Keratinocyte (primary cell): ENCODE measurements around the gene MICALL2. TPM values are rescaled to one million over a fixed set of nuclear protein-coding genes. Genes with fewer than 3 reads are reported as not detected.

ENCODE experiments used
- DNase-seq: peaks from one replicate; pipeline ENCODE4 v3.0.0-alpha.2; 2011; ENCODE audit warnings: low read depth, missing footprints, low spot score
- FAIRE-seq: peaks from 2 replicates; lab custom pipeline; 2011; peaks lifted over from hg19 to GRCh38; lab: Jason Lieb, UNC
- H2AFZ ChIP-seq: 2 replicates; pipeline ENCODE4 v1.6.0; 2012; ENCODE audit warnings: low read length, control low read depth, inconsistent platforms; ENCODE audit not compliant: control insufficient read depth
- H3K27ac ChIP-seq: 2 replicates; pipeline ENCODE4 v1.5.1; 2011; ENCODE audit warnings: low read length; ENCODE audit not compliant: control insufficient read depth, insufficient read depth
- H3K27me3 ChIP-seq: 3 replicates; pipeline ENCODE4 v1.6.0; 2011; ENCODE audit warnings: low read length; ENCODE audit not compliant: control insufficient read depth, insufficient read depth; ENCODE audit errors: extremely low read depth
- H3K36me3 ChIP-seq, 2 experiments: 2 replicates in 1 of 2; 3 replicates in 1 of 2; pipeline ENCODE4 v1.5.1; 2011; ENCODE audit warnings: low read length in 2 of 2, mild to moderate bottlenecking in 1 of 2; ENCODE audit not compliant: control insufficient read depth in 2 of 2, insufficient read depth in 2 of 2; ENCODE audit errors: extremely low read depth in 1 of 2
- H3K4me1 ChIP-seq: 3 replicates; pipeline ENCODE4 v1.5.1; 2011; ENCODE audit warnings: low read length; ENCODE audit not compliant: control insufficient read depth, insufficient read depth; ENCODE audit errors: extremely low read depth
- H3K4me2 ChIP-seq: 3 replicates; pipeline ENCODE4 v1.6.0; 2011; ENCODE audit warnings: low read depth, low read length; ENCODE audit not compliant: control insufficient read depth, insufficient read depth; ENCODE audit errors: extremely low read depth
- H3K4me3 ChIP-seq, 3 experiments: fragments of 200-600 bp in 1 of 3; sonication (generic) in 1 of 3; 2 replicates in 2 of 3; 3 replicates in 1 of 3; pipeline ENCODE4 v1.5.1; 2011 to 2016; ENCODE audit warnings: low read length in 3 of 3, mild to moderate bottlenecking in 3 of 3, control low read depth in 2 of 3, inconsistent platforms in 1 of 3, low read depth in 1 of 3, mixed read lengths in 1 of 3, mixed run types in 1 of 3, moderate library complexity in 1 of 3; ENCODE audit not compliant: control insufficient read depth in 2 of 3, insufficient read depth in 2 of 3; ENCODE audit errors: extremely low read depth in 1 of 3
- H3K79me2 ChIP-seq: 2 replicates; pipeline ENCODE4 v1.6.0; 2012; ENCODE audit warnings: low read length; ENCODE audit not compliant: control insufficient read depth, insufficient read depth
- H3K9ac ChIP-seq: 3 replicates; pipeline ENCODE4 v1.6.0; 2011; ENCODE audit warnings: low read length; ENCODE audit not compliant: control insufficient read depth, insufficient read depth; ENCODE audit errors: extremely low read depth
- H3K9me1 ChIP-seq: 3 replicates; pipeline ENCODE4 v1.6.0; 2011; ENCODE audit warnings: low read length; ENCODE audit not compliant: control insufficient read depth, insufficient read depth; ENCODE audit errors: extremely low read depth
- H3K9me3 ChIP-seq: 2 replicates; pipeline ENCODE4 v1.5.1; 2012; ENCODE audit warnings: low read depth, low read length; ENCODE audit not compliant: control insufficient read depth
- H4K20me1 ChIP-seq: 3 replicates; pipeline ENCODE4 v1.6.0; 2011; ENCODE audit warnings: low read length; ENCODE audit not compliant: control insufficient read depth, insufficient read depth; ENCODE audit errors: extremely low read depth
- EZH2 ChIP-seq: IDR thresholded peaks from one replicate; pipeline ENCODE4 v1.6.1; 2012; ENCODE audit warnings: inconsistent platforms, mild to moderate bottlenecking, low read length, moderate library complexity
- dilution Hi-C: fragments of 300-500 bp; cut with MboI; formaldehyde crosslinking; loops from one replicate; pipeline ENCODE4 v1.7.0; 2020; ENCODE audit warnings: low sequenced_read_pairs; ENCODE audit not compliant: extremely low pct_ligation_motif_present
- polyA plus RNA-seq, 5 experiments: library from polyadenylated mRNA; depleted of rRNA in 3 of 5; stranded (reverse) in 3 of 5; stranded (forward) in 1 of 5; unstranded in 1 of 5; fragments of >200 nt; gene quantifications; 1 replicate in 1 of 5; 2 replicates in 3 of 5; 3 replicates in 1 of 5; pipeline versions ENCODE4 v1.2.1 to v1.2.3, GENCODE V29; 2011 to 2012; ENCODE audit warnings: missing spikeins in 2 of 5, low read depth in 1 of 5, low replicate concordance in 1 of 5
- TF ChIP-seq, protein P1 (sequence below), 3 experiments: IDR thresholded peaks in 1 of 3; conservative IDR thresholded peaks in 1 of 3; optimal IDR thresholded peaks in 1 of 3; 2 replicates in 2 of 3; 3 replicates in 1 of 3; pipeline versions ENCODE3 to v1.5.1; 2011; ENCODE audit warnings: low read length in 3 of 3, mild to moderate bottlenecking in 3 of 3, moderate library complexity in 2 of 3, control low read depth in 1 of 3, inconsistent platforms in 1 of 3; ENCODE audit not compliant: insufficient read depth in 2 of 3; ENCODE audit errors: extremely low read depth in 1 of 3

MICALL2 gene
- polyA plus RNA-seq, 1 donor (not counting 4 experiments of a cell fraction or from before 2014, with no cell fraction given) = 10.4 TPM

DNA sequence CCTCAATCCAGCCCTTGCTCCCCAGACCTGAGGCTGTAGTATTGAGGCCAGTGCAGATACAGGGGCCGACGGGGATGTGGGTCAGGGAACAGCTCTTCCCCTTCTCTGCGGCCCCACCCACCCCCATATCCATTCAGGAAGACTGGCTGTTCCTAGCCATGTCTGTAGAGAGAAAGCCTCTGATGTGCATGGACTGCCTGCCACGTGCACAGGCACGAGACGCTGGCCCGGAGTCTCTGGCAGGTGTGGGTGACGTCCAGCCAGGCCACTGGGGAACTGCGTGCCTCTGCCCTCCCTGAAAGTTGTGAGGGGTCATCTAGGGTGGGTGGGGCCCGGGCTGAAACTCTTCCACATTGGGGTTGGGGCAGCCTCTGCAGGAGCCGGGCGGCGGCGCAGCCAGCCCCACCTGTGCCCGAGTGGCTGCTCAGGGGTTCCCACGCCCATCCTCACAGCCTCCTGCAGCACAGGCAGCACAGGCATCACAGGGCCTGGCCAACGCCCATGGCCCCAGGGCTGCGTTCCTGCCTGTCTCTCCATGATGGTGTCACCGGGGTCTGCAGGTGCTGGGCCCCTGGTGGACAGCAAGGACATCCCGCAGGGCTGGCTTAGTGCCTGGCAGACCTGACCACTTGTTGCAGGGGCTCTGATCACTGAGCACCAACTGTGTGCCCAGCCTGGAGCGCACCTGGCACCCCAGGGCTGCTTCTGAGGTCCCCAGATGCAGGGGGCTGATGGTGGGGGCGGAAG is 27.5 kb downstream of the MICALL2 start:
- Histone ChIP-seq H3K9ac (no peak overlapping the region), H3K9me1 (no peaks in the 10 kb centered on the region), H3K27ac (no peak overlapping the region), H2AFZ (no peak overlapping the region), H3K9me3 (no peaks in the 10 kb centered on the region), H3K4me1 (no peaks in the 10 kb centered on the region), H3K4me2 (no peak overlapping the region), H3K79me2 (no peaks in the 10 kb centered on the region), H3K27me3 (peaks cover 10% of the 10 kb centered on the region), H4K20me1 (peaks cover 4% of the 10 kb centered on the region), H3K36me3 (peaks cover 4 to 5% of the 10 kb centered on the region in 2 experiments), H3K4me3 (no peak overlapping the region)
- FAIRE-seq = no peak
- DNase-seq = no peak
- TF ChIP-seq, protein P1, sequence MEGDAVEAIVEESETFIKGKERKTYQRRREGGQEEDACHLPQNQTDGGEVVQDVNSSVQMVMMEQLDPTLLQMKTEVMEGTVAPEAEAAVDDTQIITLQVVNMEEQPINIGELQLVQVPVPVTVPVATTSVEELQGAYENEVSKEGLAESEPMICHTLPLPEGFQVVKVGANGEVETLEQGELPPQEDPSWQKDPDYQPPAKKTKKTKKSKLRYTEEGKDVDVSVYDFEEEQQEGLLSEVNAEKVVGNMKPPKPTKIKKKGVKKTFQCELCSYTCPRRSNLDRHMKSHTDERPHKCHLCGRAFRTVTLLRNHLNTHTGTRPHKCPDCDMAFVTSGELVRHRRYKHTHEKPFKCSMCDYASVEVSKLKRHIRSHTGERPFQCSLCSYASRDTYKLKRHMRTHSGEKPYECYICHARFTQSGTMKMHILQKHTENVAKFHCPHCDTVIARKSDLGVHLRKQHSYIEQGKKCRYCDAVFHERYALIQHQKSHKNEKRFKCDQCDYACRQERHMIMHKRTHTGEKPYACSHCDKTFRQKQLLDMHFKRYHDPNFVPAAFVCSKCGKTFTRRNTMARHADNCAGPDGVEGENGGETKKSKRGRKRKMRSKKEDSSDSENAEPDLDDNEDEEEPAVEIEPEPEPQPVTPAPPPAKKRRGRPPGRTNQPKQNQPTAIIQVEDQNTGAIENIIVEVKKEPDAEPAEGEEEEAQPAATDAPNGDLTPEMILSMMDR (optimal IDR thresholded peaks at IDR 0.05 in 1 of 3, IDR thresholded peaks at IDR 0.05 in 1 of 3, conservative IDR thresholded peaks at IDR 0.05 in 1 of 3; ENCODE audit: extremely low read depth in 1 of 3, insufficient read depth in 2 of 3, low read length in 3 of 3) = no peak
- no peak for TF ChIP-seq EZH2
- dilution Hi-C loops = no loop called here

DNA sequence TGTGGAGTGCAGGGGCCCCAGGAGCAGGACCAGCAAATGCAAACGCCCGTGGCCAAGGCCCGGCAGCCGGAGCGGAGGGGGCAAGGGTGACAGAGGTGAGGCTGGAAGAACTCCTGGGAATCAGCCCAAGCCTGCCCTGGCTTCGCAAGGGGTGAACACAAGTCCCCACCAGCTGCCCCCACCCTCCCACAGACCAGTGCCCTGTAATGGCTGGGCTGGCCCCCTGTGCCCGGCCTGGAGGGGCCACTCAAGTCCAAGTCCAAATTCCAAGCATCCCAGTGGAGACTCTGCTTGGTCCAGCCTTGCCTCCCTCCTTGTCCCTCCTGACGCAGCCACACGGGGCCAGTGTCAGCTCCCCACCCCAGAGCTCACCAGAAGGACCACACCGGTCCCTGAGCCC is 28.0 kb downstream of the MICALL2 start:
- FAIRE-seq (no peak), DNase-seq (no peak)
- no peaks in the 10 kb centered on the region for H3K9me1 ChIP-seq
- no peak overlapping the region for H3K4me3 ChIP-seq
- H3K79me2 ChIP-seq = no peaks in the 10 kb centered on the region
- no peaks in the 10 kb centered on the region for H3K9me3 ChIP-seq
- no peaks in the 10 kb centered on the region for H3K4me1 ChIP-seq
- H2AFZ ChIP-seq = no peak overlapping the region
- H3K4me2 ChIP-seq = no peak overlapping the region
- peaks cover 10% of the 10 kb centered on the region for H3K27me3 ChIP-seq
- no peak overlapping the region for H3K9ac ChIP-seq
- peaks cover 4% of the 10 kb centered on the region for H4K20me1 ChIP-seq
- dilution Hi-C loops = no loop called here
- TF ChIP-seq EZH2 = no peak
- TF ChIP-seq, protein P1 (optimal IDR thresholded peaks at IDR 0.05 in 1 of 3, IDR thresholded peaks at IDR 0.05 in 1 of 3, conservative IDR thresholded peaks at IDR 0.05 in 1 of 3; ENCODE audit: extremely low read depth in 1 of 3, insufficient read depth in 2 of 3, low read length in 3 of 3) = no peak
- H3K36me3 ChIP-seq = peaks cover 4% of the 10 kb centered on the region in 2 experiments
- H3K27ac ChIP-seq = no peak overlapping the region
